K562 (cell line): ENCODE results near the gene CTBP2. TPM values are rescaled to one million over a fixed set of nuclear protein-coding genes. Genes with fewer than 3 reads are reported as not detected.

Experiments used
- ATAC-seq: fragments of 200-7000 bp; cut with Tn5 transposase; 3 replicates; pipeline ENCODE4 v1.9.1; 2020; ENCODE audit warnings: moderate library complexity
- BruUV-seq: library from RNA; stranded (reverse); fragments of 400-500 nt; replicated peaks from 2 replicates; lab custom pipeline; 2021; lab: Mats Ljungman, UMichigan
- CTCF ChIA-PET: fragments of 300-600 bp; formaldehyde crosslinking; extraction: SDS; loops from one replicate; lab custom pipeline; 2021; ENCODE audit warnings: low intra/inter-chr PET ratio; lab: Yijun Ruan, JAX
- POLR2A ChIA-PET: fragments of 300-600, 350-650 bp; sonication (Branson Sonifier 250); formaldehyde crosslinking; extraction: SDS; loops from one replicate; lab custom pipeline; 2021; ENCODE audit warnings: antibody characterized with exemption, inconsistent platforms; lab: Yijun Ruan, JAX
- DNase-seq, 4 experiments: peaks; one replicate each; pipeline versions ENCODE4 v3.0.0 to v3.0.0-alpha.2; 2011 to 2018; ENCODE audit warnings: low spot score in 3 of 4, mixed read lengths in 3 of 4; ENCODE audit errors: extremely low read depth in 1 of 4
- FAIRE-seq: peaks from 2 replicates; lab custom pipeline; 2011; peaks lifted over from hg19 to GRCh38; lab: Jason Lieb, UNC
- H2AFZ ChIP-seq: 2 replicates; pipeline ENCODE4 v1.6.0; 2011; ENCODE audit warnings: low read depth, low read length, control low read depth, inconsistent platforms
- H3K27ac ChIP-seq: fragments of 200-600 bp; 3 replicates; pipeline ENCODE4 v1.8.0; 2011; ENCODE audit warnings: low read depth, mild to moderate bottlenecking, control low read depth, inconsistent platforms, low read length, moderate library complexity, mixed read lengths; ENCODE audit errors: extremely low read depth
- H3K27me3 ChIP-seq, 2 experiments: fragments of 300-600 bp in 1 of 2; 2 replicates in 1 of 2; 3 replicates in 1 of 2; pipeline versions ENCODE4 v1.6.0 to v1.8.0; 2011; ENCODE audit warnings: inconsistent platforms in 2 of 2, low read length in 2 of 2, mild to moderate bottlenecking in 1 of 2, mixed read lengths in 1 of 2, moderate library complexity in 1 of 2; ENCODE audit not compliant: control insufficient read depth in 2 of 2, insufficient read depth in 2 of 2
- H3K36me3 ChIP-seq: fragments of 300-600 bp; 3 replicates; pipeline ENCODE4 v1.8.0; 2011; ENCODE audit warnings: mild to moderate bottlenecking, low read length, inconsistent platforms; ENCODE audit not compliant: control insufficient read depth, insufficient read depth
- H3K4me1 ChIP-seq, 2 experiments: fragments of 200-600 bp in 1 of 2; replicated peaks in 1 of 2; 2 replicates in 1 of 2; 3 replicates in 1 of 2; pipeline versions ENCODE4 v1.5.1 to v1.8.0; 2011; ENCODE audit warnings: inconsistent platforms in 2 of 2, low read length in 2 of 2, mild to moderate bottlenecking in 1 of 2, mixed read lengths in 1 of 2, moderate library complexity in 1 of 2; ENCODE audit not compliant: control insufficient read depth in 2 of 2, insufficient read depth in 2 of 2
- H3K4me2 ChIP-seq: 2 replicates; pipeline ENCODE4 v1.6.1; 2011; ENCODE audit warnings: low read length, control low read depth, inconsistent platforms, mixed read lengths; ENCODE audit not compliant: insufficient read depth
- H3K4me3 ChIP-seq: fragments of 200-600 bp; sonication (generic), shearing (Covaris generic); 2 replicates; pipeline ENCODE4 v1.5.1; 2016; ENCODE audit warnings: control low read depth, inconsistent platforms
- H3K79me2 ChIP-seq: fragments of 200-600 bp; 3 replicates; pipeline ENCODE4 v1.8.0; 2011; ENCODE audit warnings: low read length, inconsistent platforms; ENCODE audit not compliant: control insufficient read depth, insufficient read depth
- H3K9ac ChIP-seq, 2 experiments: 2 replicates each; pipeline versions ENCODE4 v1.6.0 to v1.6.1; 2011; ENCODE audit warnings: low read depth in 2 of 2, low read length in 2 of 2, control low read depth in 1 of 2, inconsistent platforms in 1 of 2, mild to moderate bottlenecking in 1 of 2, mixed read lengths in 1 of 2; ENCODE audit not compliant: insufficient read depth in 1 of 2
- H3K9me1 ChIP-seq: one replicate; pipeline ENCODE4 v1.6.0; 2011; ENCODE audit warnings: inconsistent platforms, mild to moderate bottlenecking, low read length, moderate library complexity; ENCODE audit not compliant: control insufficient read depth, insufficient read depth
- H3K9me3 ChIP-seq: replicated peaks from 2 replicates; pipeline ENCODE4 v1.5.1; 2011; ENCODE audit warnings: low read depth, low read length, inconsistent platforms; ENCODE audit not compliant: control insufficient read depth, insufficient read depth
- H4K20me1 ChIP-seq: replicated peaks from 2 replicates; pipeline ENCODE4 v1.6.1; 2011; ENCODE audit warnings: low read length, inconsistent platforms, mixed read lengths; ENCODE audit not compliant: control insufficient read depth, insufficient read depth
- ILF3 ChIP-seq: fragments of 450-650 bp; IDR thresholded peaks from 2 replicates; pipeline ENCODE4 v1.6.1; 2018; ENCODE audit warnings: antibody characterized with exemption, mild to moderate bottlenecking, moderate library complexity, borderline replicate concordance
- KLF16 ChIP-seq: IDR thresholded peaks from 2 replicates; pipeline ENCODE4 v1.6.1; 2016; ENCODE audit warnings: antibody characterized with exemption
- POLR2A ChIP-seq: fragments of 450-650 bp; conservative IDR thresholded peaks from 2 replicates; pipeline ENCODE4 v1.6.1; 2016
- SRF ChIP-seq, 2 experiments: fragments of 250-450, 450-650 bp in 1 of 2; sonication (Bioruptor Pico) in 1 of 2; sonication (generic) in 1 of 2; formaldehyde crosslinking; IDR thresholded peaks; 2 replicates each; pipeline versions ENCODE4 v1.5.0 to v1.5.1; 2020 to 2022; ENCODE audit warnings: mild to moderate bottlenecking in 1 of 2, missing genetic modification reagents in 1 of 2
- TCF7L2 ChIP-seq: fragments of 150-350 bp; IDR thresholded peaks from 2 replicates; pipeline ENCODE4 v1.6.1; 2016; ENCODE audit warnings: low read depth, mild to moderate bottlenecking, low read length, moderate library complexity
- TEAD2 ChIP-seq: fragments of 450-650 bp; IDR thresholded peaks from 2 replicates; pipeline ENCODE4 v1.6.1; 2016; ENCODE audit warnings: missing genetic modification characterization, control low read depth, missing compliant biosample characterization
- TRIM24 ChIP-seq, 2 experiments: fragments of 450-650 bp; IDR thresholded peaks; 2 replicates each; pipeline ENCODE4 v1.6.1; 2016
- ZNF780A ChIP-seq: fragments of 250-450 bp; sonication (Bioruptor Pico); IDR thresholded peaks from 2 replicates; pipeline ENCODE4 v1.5.0; 2021; ENCODE audit warnings: mild to moderate bottlenecking
- WGBS: fragments of 100-300 bp; shearing (Covaris generic); methylation state at CpG from one replicate; pipeline ENCODE4 v1.1.6; 2016; ENCODE audit warnings: low coverage, mixed read lengths; ENCODE audit not compliant: insufficient coverage; ENCODE audit errors: missing lambda C conversion rate; 5-methylcytosine and 5-hydroxymethylcytosine counted together
- in situ Hi-C: fragments of 300-500 bp; cut with MboI; formaldehyde crosslinking; loops from 4 replicates; pipeline ENCODE4 v1.15.0; 2018; ENCODE audit warnings: inconsistent platforms, mixed read lengths
- intact Hi-C: fragments of 100-400 bp; cut with micrococcal nuclease; formaldehyde crosslinking; loops from 2 replicates; pipeline ENCODE4 v1.14.2; 2022
- polyA plus RNA-seq, 8 experiments: library from polyadenylated mRNA; depleted of rRNA in 4 of 8; stranded (reverse) in 5 of 8; unstranded in 3 of 8; fragments of >200 nt; fragmentation: Nextera tagmentation in 2 of 8; fragmentation: Illumina TruSeq in 1 of 8; extraction: Ambion mirVana in 2 of 8; extraction: Trizol in 1 of 8; gene quantifications; 2 replicates each; pipeline versions ENCODE4 v1.2.1 to v1.2.3, GENCODE V29; 2011 to 2014; ENCODE audit warnings: inconsistent platforms in 1 of 8, missing spikeins in 1 of 8
- total RNA-seq, 7 experiments: library from RNA; depleted of rRNA in 6 of 7; stranded (reverse); fragments of >200 nt in 6 of 7; fragmentation: Illumina TruSeq in 2 of 7; extraction: Trizol in 2 of 7; gene quantifications; 2 replicates each; pipeline versions ENCODE4 v1.2.1 to v1.2.3, GENCODE V29; 2011 to 2021; ENCODE audit warnings: low replicate concordance in 1 of 7
- TF ChIP-seq, protein P1 (sequence below): fragments of 150-350 bp; IDR thresholded peaks from 2 replicates; pipeline ENCODE4 v1.6.1; 2014; ENCODE audit warnings: low read depth, mild to moderate bottlenecking, low read length, borderline replicate concordance
- TF ChIP-seq, protein P2 (sequence below): fragments of 200-800 bp; sonication (Bioruptor generic); IDR thresholded peaks from 2 replicates; pipeline ENCODE4 v1.6.1; 2017; ENCODE audit warnings: missing genetic modification characterization, missing compliant biosample characterization
- TF ChIP-seq, protein P3 (sequence below), 2 experiments: IDR thresholded peaks; 2 replicates each; pipeline ENCODE4 v1.6.1; 2011; ENCODE audit warnings: borderline replicate concordance in 1 of 2, control low read depth in 1 of 2, low read depth in 1 of 2, low read length in 1 of 2, mild to moderate bottlenecking in 1 of 2, mixed read lengths in 1 of 2, moderate library complexity in 1 of 2; ENCODE audit not compliant: insufficient read depth in 1 of 2, insufficient read length in 1 of 2, poor library complexity in 1 of 2, severe bottlenecking in 1 of 2; ENCODE audit errors: extremely low read depth in 1 of 2
- TF ChIP-seq, protein P4 (sequence below): fragments of 450-650 bp; IDR thresholded peaks from 2 replicates; pipeline ENCODE4 v1.7.1; 2018; ENCODE audit warnings: mild to moderate bottlenecking, low read depth; ENCODE audit not compliant: partially characterized antibody

CTBP2 gene
- total and polyA plus RNA-seq, 9 of the 15 experiments (the other 6 are each of a cell fraction or from before 2014, with no cell fraction given), result 1.3 to 8.8 (median 5.1) TPM

DNA sequence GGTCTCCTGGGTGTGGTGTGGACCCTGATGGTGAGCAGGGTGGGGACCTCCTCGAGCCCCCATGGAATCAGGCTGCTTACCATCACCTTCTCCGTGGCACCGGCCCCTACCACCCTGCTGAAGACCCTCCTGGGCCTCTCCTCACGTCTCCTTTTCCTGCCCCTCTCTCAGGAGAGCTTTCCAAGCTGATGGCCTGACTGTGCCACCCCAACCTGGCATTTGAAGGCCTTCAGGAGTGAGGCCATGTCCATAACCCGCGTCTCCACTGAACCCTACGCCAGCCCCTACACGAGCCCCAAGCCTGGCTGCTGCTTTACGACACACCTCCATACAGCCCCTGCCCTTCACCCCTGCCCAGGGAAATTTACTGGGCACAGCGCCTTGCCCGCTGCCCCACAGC lies 163.1 kb downstream of the CTBP2 start:
- Histone ChIP-seq H3K4me3 (no peak overlapping the region), H2AFZ (no peak overlapping the region), H3K27me3 (no peaks in the 10 kb centered on the region), H3K9me1 (no peaks in the 10 kb centered on the region), H3K27ac (no peak overlapping the region), H3K4me1 (no peaks in the 10 kb centered on the region), H3K36me3 (no peaks in the 10 kb centered on the region), H3K9me3 (no peaks in the 10 kb centered on the region), H4K20me1 (no peaks in the 10 kb centered on the region), H3K79me2 (no peaks in the 10 kb centered on the region), H3K4me2 (no peak overlapping the region), H3K9ac (no peak overlapping the region)
- no peak for FAIRE-seq
- ChIA-PET POLR2A (no interaction called here), CTCF (no interaction called here)
- intact Hi-C loops, result no loop called here
- DNase-seq, result no peak
- WGBS, result no CpG with 5 or more reads among the region's 11 CpGs
- in situ Hi-C loops, result no loop called here
- ATAC-seq, result no peak
- no TSS peak for BruUV-seq
- no peak for TF ChIP-seq TEAD2 (tag)
- TF ChIP-seq ZNF780A, result no peak
- no peak for TF ChIP-seq TRIM24 (IDR thresholded peaks at IDR 0.05)
- no peak for TF ChIP-seq TCF7L2
- TF ChIP-seq, protein P1, sequence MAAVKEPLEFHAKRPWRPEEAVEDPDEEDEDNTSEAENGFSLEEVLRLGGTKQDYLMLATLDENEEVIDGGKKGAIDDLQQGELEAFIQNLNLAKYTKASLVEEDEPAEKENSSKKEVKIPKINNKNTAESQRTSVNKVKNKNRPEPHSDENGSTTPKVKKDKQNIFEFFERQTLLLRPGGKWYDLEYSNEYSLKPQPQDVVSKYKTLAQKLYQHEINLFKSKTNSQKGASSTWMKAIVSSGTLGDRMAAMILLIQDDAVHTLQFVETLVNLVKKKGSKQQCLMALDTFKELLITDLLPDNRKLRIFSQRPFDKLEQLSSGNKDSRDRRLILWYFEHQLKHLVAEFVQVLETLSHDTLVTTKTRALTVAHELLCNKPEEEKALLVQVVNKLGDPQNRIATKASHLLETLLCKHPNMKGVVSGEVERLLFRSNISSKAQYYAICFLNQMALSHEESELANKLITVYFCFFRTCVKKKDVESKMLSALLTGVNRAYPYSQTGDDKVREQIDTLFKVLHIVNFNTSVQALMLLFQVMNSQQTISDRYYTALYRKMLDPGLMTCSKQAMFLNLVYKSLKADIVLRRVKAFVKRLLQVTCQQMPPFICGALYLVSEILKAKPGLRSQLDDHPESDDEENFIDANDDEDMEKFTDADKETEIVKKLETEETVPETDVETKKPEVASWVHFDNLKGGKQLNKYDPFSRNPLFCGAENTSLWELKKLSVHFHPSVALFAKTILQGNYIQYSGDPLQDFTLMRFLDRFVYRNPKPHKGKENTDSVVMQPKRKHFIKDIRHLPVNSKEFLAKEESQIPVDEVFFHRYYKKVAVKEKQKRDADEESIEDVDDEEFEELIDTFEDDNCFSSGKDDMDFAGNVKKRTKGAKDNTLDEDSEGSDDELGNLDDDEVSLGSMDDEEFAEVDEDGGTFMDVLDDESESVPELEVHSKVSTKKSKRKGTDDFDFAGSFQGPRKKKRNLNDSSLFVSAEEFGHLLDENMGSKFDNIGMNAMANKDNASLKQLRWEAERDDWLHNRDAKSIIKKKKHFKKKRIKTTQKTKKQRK, result no peak
- TF ChIP-seq, protein P2, sequence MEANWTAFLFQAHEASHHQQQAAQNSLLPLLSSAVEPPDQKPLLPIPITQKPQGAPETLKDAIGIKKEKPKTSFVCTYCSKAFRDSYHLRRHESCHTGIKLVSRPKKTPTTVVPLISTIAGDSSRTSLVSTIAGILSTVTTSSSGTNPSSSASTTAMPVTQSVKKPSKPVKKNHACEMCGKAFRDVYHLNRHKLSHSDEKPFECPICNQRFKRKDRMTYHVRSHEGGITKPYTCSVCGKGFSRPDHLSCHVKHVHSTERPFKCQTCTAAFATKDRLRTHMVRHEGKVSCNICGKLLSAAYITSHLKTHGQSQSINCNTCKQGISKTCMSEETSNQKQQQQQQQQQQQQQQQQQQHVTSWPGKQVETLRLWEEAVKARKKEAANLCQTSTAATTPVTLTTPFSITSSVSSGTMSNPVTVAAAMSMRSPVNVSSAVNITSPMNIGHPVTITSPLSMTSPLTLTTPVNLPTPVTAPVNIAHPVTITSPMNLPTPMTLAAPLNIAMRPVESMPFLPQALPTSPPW (CRISPR knock-in tag), result no peak
- TF ChIP-seq SRF (CRISPR knock-in tag; IDR thresholded peaks at IDR 0.05), result no peak
- TF ChIP-seq, protein P3, sequence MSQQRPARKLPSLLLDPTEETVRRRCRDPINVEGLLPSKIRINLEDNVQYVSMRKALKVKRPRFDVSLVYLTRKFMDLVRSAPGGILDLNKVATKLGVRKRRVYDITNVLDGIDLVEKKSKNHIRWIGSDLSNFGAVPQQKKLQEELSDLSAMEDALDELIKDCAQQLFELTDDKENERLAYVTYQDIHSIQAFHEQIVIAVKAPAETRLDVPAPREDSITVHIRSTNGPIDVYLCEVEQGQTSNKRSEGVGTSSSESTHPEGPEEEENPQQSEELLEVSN (IDR thresholded peaks at IDR 0.05; ENCODE audit: borderline replicate concordance in 1 of 2, extremely low read depth in 1 of 2, insufficient read depth in 1 of 2, insufficient read length in 1 of 2, low read depth in 1 of 2, low read length in 1 of 2, poor library complexity in 1 of 2, severe bottlenecking in 1 of 2), result no peak
- TF ChIP-seq POLR2A, result no peak
- no peak for TF ChIP-seq KLF16
- TF ChIP-seq ILF3, result no peak
- TF ChIP-seq, protein P4, sequence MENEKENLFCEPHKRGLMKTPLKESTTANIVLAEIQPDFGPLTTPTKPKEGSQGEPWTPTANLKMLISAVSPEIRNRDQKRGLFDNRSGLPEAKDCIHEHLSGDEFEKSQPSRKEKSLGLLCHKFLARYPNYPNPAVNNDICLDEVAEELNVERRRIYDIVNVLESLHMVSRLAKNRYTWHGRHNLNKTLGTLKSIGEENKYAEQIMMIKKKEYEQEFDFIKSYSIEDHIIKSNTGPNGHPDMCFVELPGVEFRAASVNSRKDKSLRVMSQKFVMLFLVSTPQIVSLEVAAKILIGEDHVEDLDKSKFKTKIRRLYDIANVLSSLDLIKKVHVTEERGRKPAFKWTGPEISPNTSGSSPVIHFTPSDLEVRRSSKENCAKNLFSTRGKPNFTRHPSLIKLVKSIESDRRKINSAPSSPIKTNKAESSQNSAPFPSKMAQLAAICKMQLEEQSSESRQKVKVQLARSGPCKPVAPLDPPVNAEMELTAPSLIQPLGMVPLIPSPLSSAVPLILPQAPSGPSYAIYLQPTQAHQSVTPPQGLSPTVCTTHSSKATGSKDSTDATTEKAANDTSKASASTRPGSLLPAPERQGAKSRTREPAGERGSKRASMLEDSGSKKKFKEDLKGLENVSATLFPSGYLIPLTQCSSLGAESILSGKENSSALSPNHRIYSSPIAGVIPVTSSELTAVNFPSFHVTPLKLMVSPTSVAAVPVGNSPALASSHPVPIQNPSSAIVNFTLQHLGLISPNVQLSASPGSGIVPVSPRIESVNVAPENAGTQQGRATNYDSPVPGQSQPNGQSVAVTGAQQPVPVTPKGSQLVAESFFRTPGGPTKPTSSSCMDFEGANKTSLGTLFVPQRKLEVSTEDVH, result no peak
